GM19099 (cell line): ENCODE results near the gene TPRKB.

Source experiments
- POLR2A ChIP-seq: IDR thresholded peaks from 3 replicates; pipeline ENCODE4 v1.6.1; 2011; ENCODE audit warnings: low read depth; ENCODE audit not compliant: insufficient read length; ENCODE audit errors: extremely low read depth

The TPRKB gene

GRCh38 chr2:73705091-73705490 is 32.1 kb downstream of the TPRKB start:
- TF ChIP-seq POLR2A = no peak

- TF ChIP-seq POLR2A = no peak
These were observed 32.9 kb downstream of the TPRKB start for GRCh38 chr2:73704285-73704684.

GRCh38 chr2:73703675-73704074 is 33.5 kb downstream of the TPRKB start:
- no peak for TF ChIP-seq POLR2A

GRCh38 chr2:73701968-73702665 is 35.0 kb downstream of the TPRKB start:
- no peak for TF ChIP-seq POLR2A

GRCh38 chr2:73700661-73701447 is 36.3 kb downstream of the TPRKB start:
- no peak for TF ChIP-seq POLR2A

GRCh38 chr2:73700131-73700611 is 37.0 kb downstream of the TPRKB start:
- TF ChIP-seq POLR2A = no peak

- TF ChIP-seq POLR2A = no peak
These were observed 37.7 kb downstream of the TPRKB start for GRCh38 chr2:73699437-73699836.

- no peak for TF ChIP-seq POLR2A
These were observed 39.0 kb downstream of the TPRKB start for GRCh38 chr2:73698101-73698500.

- no peak for TF ChIP-seq POLR2A
These were observed 39.5 kb downstream of the TPRKB start for GRCh38 chr2:73697606-73698005.

GRCh38 chr2:73685764-73686438 is 51.2 kb downstream of the TPRKB start:
- no peak for TF ChIP-seq POLR2A
